Measurements from ENCODE around the gene EML6.
"Not testable (repeated sequence)": the region's sequence is repeated elsewhere in the genome, so short reads cannot be mapped to it uniquely, and the experiment has no call there.

Gene EML6

GRCh38 chr2:54858021-54858681 is 134.7 kb downstream of the EML6 start:
- DNase-seq: no peak

DNA sequence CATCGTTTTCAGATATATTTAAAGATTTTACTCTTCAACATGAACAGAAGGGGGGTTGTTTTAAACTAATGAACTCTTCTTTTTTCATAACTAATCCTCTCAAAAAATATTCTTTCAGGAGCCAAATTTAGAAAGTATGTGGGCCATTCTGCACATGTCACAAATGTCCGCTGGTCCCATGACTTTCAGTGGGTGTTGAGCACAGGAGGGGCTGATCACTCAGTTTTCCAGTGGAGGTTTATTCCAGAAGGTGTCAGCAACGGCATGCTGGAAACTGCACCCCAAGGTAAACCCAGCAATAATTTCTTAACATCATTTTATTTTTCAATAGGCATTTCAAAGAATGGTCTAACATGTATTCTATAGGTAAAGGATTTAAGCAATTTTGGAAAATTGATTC is 136.0 kb downstream of the EML6 start:
- DNase-seq: no peak

- no peak for DNase-seq
Measured at GRCh38 chr2:54859997-54860701, 136.7 kb downstream of the EML6 start.

GRCh38 chr2:54862229-54862628 is 138.8 kb downstream of the EML6 start:
- DNase-seq: no peak

GRCh38 chr2:54862742-54863141 is 139.3 kb downstream of the EML6 start:
- no peak for DNase-seq

DNA sequence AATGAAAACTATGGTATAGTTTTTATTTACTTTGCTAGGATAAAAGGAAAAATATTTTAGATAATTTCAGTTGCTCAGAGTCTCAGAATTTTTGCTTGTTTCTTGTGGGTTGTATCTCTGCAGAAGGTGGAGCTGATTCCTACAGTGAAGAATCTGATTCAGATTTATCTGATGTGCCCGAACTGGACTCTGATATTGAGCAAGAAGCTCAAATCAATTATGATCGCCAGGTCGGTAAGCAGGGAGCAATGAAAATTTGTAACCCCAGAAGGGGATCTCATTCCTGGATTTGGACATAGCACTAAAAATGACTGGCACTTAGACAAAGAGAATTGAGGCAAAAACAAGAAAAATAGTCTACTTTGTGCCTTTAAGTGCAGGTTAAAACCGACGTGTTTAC is 140.2 kb downstream of the EML6 start:
- no peak for DNase-seq

DNA sequence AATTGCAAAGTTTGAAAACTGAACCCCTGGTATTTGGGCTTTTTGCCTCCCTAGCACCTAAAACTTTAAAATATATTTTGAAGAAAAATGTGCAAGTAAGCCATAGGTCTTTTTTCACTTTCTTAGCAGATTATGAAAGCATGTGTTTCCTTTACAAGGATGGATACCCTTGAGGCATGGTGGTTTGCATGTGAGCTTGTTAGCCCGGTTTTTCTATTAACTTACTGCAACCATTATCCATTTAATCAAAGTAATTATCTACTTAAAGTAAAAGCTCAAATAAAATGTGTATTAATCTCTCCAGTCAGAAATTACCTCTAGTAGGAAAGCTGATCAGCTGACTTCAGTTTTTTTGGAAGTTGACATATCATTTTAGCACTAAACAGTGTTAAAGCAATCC is 140.6 kb downstream of the EML6 start:
- DNase-seq: no peak

DNA sequence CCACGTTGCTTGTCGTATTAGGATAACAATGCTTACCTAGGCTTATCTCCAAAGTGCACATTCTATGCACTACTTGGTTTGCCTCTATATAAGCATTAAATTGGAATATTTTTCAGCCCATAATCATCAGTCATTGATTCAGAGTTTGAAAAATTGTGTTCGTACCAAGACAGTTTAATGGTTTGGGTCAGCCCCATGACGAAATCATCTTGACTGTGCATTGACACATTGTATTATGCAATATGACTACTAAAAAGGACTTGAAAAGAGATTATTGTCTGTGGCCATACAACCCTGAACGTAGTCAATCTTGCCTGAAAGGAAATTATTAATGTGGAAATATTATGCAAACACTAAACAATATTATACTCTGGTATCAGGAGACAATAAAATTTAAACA is 141.3 kb downstream of the EML6 start:
- DNase-seq: no peak

DNA sequence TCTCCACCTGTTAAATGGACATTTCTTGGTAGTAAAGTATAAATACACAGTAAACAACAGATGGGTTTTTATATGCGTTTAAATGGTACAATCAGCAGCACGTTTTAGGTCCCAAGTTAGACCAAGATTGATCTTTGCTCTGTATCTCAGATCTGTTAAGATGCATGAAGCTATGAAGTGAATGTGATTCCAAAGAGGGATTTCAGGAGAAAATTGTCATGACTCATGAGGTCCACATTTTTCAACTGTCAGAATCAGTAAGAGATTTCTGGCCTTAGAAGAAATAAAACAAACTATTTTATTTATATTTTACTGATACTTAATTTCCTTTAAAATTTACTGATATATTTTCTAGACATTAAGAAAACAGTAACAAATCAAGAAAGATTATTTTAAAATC is 142.7 kb downstream of the EML6 start:
- no peak for DNase-seq

GRCh38 chr2:54866868-54867267 is 143.4 kb downstream of the EML6 start:
- DNase-seq: no peak

- no peak for DNase-seq
Measured at GRCh38 chr2:54867457-54867856, 144.0 kb downstream of the EML6 start.

DNA sequence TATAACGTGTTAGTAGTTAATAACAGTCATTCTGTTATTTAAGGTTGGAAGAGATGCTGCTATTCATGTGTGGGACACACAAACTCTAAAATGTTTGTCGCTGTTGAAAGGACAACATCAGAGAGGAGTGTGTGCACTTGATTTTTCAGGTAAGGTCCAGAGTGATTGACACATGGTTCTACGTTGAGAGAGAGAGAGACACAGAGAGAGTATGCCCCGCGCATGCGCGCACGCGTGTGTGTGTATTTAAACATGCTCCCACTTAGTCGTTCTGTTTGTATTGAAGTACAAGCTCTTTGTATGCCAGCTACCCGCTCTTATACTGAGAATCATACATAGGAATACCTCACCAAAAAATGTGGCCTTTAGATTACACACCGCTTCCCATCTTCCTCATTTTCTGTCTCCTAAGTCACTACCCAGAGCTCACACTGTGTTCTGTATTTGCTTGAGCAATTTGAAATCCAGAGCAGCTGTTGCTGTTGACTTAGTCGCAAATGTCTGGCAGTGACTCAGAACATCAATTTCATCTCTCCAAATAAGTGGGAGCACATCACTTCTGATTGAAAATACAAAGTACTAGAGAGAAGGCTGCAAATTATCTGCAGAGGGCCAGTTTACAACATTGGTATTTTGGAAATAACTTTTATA is 148.1 kb downstream of the EML6 start:
- no peak for DNase-seq

- DNase-seq: no peak
Measured at GRCh38 chr2:54872780-54873179, 149.3 kb downstream of the EML6 start.

DNA sequence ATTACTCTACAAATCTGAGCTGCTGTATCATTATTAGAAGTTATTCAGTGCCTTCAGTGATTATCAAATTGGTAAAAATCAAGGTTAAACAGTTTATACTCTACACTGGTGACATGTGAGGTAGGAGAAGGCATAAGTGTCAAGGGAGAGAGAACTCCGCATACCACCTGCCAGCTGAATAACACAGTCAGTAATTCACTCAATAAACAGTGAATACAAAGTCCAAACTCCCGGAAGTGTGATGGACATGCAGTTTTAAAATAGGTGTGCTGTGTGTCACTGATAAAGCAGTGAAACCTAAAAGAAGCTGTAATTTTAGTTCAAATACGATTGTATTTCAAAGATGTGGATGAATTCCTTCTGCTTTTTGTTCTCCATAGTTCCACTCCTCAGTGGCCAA is 149.8 kb downstream of the EML6 start:
- DNase-seq: not testable (repeated sequence)

DNA sequence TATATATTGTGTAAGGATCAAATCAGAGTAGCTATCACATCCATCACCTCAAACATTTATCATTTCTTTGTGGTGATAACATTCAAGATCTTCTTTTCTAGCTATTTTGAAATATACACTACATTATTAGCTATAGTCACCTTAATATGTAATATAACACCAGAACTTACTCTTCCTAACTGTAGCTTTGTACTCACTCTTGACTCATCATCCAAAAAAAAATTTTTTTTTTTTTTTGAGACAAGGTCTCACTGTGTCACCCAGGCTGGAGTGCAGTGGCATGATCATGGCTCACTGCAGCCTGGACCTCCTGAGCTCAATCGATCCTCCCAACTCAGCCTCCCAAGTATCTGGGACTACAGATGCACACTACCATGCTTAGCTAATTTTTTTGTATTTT is 153.3 kb downstream of the EML6 start:
- DNase-seq: no peak

DNA sequence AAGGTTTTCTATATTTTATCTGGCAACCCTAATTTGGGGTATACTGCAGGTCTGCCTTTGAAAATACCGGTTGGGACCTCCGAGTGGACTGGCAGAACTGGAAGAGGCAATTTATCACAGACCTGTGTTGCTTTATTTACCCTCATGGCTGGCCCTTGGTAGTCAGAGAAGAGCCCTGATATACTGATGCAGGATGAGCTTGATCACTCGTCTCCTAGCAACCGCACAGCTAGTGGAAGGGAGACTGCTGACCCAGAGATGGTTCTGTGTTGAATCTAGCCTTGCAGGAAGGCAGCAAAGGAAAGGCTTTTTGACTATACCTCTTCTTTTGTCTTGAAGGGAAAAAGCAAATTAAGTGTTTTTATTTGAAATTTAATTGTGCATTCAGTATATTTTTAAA is 154.7 kb downstream of the EML6 start:
- DNase-seq: no peak

DNA sequence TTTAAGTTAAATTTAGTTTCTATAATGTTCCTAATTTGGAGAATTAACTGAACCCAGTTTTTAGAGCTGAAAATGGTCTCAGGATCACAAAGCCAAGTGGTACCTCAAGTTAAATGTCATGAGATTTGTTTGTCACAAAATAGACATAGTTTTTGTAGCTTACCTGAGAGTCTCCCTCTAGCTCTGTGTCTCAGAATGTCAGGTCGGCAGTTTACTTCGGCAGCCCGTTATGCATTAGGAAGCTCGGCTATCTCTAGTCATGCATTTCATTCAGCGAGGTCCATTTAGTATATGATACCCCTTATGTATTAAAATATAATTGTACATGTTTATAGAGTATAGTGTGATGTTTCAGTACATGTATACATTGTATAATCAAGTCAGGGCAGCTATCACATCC is 155.6 kb downstream of the EML6 start:
- no peak for DNase-seq

DNA sequence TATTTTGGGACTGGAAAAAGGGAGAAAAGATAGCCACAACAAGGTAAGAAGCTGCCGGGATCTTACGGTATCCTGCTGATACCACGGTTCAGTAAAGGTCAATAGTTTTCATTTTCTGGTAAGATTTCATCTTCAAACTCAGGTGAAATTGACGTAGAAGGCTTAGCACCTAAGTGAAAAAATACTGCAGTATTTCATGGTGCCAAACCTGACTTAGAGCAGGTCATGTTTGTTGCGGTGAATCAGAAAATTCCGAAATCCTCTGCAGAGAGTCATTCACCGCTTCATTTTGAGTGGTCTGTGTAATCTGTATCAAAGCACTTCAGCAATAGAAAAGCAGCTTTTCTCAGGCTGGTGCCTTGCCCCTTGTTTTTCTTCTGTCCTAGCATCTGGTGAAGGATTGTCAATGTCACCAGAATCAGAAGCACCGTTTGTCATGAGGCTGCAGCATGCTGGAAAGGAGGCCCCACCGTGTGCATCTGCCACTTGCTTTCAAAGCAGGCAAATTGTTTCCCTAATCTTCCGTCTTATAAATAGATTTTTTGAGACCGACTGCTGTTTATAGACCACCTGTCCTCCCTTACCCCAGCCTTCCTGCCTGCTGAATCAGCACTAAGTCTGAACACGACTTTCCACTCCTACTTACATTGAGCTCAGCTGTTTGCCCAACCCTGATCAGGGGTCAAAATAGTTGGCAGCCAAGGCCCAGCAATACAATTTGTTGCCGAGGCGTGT is 156.3 kb downstream of the EML6 start:
- no peak for DNase-seq

DNA sequence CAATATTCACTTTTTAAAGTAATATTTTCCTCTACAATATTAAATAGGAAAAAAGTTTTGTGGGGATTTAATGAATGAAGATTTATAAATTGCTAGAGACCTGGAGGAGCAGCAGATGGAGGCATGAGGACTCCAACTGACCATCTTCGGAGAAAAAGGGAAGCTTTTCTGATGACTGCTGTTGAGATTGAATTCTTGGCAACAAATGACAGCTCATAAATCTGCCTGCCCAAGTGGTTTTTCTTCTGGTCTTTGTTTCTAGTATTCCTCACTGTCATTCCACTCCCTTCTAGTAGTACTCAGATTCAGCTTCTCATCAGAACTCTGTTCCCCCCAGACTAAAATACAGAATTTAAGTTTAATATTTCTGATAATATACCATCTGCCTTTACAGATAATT is 157.0 kb downstream of the EML6 start:
- DNase-seq: no peak

- no peak for DNase-seq
Measured at GRCh38 chr2:54881759-54882158, 158.3 kb downstream of the EML6 start.

DNA sequence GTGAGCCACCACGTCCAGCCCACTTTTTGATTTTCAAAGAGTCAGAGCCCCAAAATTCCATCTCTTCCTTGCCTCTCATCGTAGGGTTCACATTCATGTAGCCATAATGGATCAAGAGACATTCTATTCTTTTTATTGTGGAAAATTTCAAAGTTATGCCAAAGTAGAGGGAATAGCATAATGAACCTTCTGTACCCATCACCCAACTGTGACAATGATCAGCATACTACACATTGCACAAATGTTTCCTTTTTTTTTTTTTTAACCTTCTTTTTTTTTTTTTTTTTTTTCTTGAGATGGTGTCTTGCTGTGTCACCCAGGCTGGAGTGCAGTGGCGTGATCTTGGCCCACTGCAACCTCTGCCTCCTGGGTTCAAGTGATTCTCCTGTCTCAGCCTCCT is 162.4 kb downstream of the EML6 start:
- DNase-seq: no peak

- DNase-seq: no peak
Measured at GRCh38 chr2:54887850-54888545, 164.5 kb downstream of the EML6 start.

DNA sequence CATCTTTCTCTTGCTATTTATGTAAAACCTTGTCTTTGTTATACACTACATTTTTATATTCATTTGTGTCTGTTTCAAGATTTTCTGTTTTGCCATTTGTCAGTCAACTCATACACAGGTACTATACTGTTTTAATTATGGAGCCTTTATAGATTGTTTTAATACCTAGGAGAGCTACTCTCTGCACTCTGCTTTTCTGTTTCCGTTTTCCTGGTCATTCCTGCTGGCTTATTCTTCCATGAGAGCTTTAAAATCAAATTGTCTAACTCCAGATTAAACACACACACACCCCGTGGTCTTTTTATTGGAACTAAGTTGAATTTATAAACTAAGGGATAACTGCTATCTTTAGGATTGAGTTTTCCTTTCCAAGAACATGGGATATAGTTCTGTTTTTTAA is 165.6 kb downstream of the EML6 start:
- DNase-seq: no peak

All from amniotic stem cell (primary cell).